Measurements from ENCODE around the gene TSPAN10.

DNA sequence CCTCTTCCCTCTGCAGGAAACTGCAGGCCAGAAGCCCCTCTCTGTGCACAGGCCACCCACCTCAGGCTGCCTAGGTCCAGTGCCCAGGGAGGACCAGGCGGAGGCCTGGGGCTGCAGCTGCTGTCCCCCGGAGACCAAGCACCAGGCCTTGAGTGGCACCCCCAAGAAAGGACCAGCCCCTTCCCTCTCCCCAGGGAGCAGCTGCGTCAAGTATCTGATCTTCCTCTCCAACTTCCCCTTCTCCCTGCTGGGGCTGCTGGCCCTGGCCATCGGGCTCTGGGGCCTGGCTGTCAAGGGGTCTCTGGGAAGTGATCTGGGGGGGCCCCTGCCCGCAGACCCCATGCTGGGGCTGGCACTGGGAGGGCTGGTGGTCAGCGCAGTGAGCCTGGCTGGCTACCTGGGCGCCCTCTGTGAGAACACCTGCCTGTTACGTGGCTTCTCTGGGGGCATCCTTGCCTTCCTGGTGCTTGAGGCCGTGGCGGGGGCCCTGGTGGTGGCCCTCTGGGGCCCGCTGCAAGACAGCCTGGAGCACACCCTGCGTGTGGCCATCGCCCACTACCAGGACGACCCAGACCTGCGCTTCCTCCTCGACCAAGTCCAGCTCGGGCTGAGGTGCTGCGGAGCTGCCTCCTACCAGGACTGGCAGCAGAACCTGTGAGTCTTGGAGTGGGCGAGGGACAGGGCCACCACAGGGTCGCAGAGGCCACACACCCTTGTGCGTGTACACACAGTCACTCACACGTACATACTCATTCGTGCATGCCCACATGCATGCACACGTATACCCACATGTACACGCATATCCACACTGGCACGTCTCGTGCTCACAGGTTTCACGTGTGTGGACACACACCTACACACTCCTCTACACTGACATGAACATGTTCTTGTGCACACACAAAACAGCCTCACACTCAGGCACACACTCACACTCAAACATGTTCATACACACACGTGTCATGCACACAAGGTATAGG, 8.3 kb downstream of the TSPAN10 start:
- TF ChIP-seq POLR2A (IDR thresholded peaks at IDR 0.05) (no peak), POLR2AphosphoS5 (IDR thresholded peaks at IDR 0.05; ENCODE audit: insufficient read depth in 1 of 2, low read depth in 1 of 2) (no peak)
- TF ChIP-seq, protein P1, sequence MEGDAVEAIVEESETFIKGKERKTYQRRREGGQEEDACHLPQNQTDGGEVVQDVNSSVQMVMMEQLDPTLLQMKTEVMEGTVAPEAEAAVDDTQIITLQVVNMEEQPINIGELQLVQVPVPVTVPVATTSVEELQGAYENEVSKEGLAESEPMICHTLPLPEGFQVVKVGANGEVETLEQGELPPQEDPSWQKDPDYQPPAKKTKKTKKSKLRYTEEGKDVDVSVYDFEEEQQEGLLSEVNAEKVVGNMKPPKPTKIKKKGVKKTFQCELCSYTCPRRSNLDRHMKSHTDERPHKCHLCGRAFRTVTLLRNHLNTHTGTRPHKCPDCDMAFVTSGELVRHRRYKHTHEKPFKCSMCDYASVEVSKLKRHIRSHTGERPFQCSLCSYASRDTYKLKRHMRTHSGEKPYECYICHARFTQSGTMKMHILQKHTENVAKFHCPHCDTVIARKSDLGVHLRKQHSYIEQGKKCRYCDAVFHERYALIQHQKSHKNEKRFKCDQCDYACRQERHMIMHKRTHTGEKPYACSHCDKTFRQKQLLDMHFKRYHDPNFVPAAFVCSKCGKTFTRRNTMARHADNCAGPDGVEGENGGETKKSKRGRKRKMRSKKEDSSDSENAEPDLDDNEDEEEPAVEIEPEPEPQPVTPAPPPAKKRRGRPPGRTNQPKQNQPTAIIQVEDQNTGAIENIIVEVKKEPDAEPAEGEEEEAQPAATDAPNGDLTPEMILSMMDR (IDR thresholded peaks at IDR 0.05): no peak
